H4 (cell line): ENCODE data around the gene ZNF239. TPM values are rescaled to one million over a fixed set of nuclear protein-coding genes. Genes with fewer than 3 reads are reported as not detected.
"Not testable (repeated sequence)": the region's sequence is repeated elsewhere in the genome, so short reads cannot be mapped to it uniquely, and the experiment has no call there.

Source experiments
- DNase-seq: peaks from one replicate; pipeline ENCODE4 v3.0.0-alpha.2; 2015; ENCODE audit warnings: low spot score
- total RNA-seq: library from RNA; depleted of rRNA; stranded (reverse); fragments of >200 nt; shearing (Covaris generic); gene quantifications from 2 replicates; pipeline ENCODE4 v1.2.3, GENCODE V29; 2014; rRNA removed

The ZNF239 gene
- total RNA-seq: 5.7 TPM in 2 replicates

- DNase-seq: peak; percentile 68
Measured at GRCh38 chr10:43574001-43574892, at the start of gene ZNF239. TSS of gene ZNF239 (minus strand) at chr10:43574616. CDS start at chr10:43558079, 16,537 bp downstream.

- peak; percentile 57 for DNase-seq
Measured at GRCh38 chr10:43623351-43623750, 48.9 kb upstream of the ZNF239 start.

- no peak for DNase-seq
Measured at GRCh38 chr10:43622038-43622437, 47.6 kb upstream of the ZNF239 start.

- no peak for DNase-seq
Measured at GRCh38 chr10:43619368-43619767, 45.0 kb upstream of the ZNF239 start.

- DNase-seq: no peak
Measured at GRCh38 chr10:43616697-43617370, 42.4 kb upstream of the ZNF239 start.

GRCh38 chr10:43610636-43611035 lies 36.2 kb upstream of the ZNF239 start:
- no peak for DNase-seq

GRCh38 chr10:43607199-43607573 lies 32.8 kb upstream of the ZNF239 start:
- DNase-seq: no peak

- DNase-seq: peak; percentile 48
Measured at GRCh38 chr10:43606323-43607198, 32.1 kb upstream of the ZNF239 start, which contains the start of gene ZNF485. TSS of gene ZNF485 (plus strand) at chr10:43606438. CDS start at chr10:43607051, 613 bp downstream.

GRCh38 chr10:43605850-43606322 lies 31.5 kb upstream of the ZNF239 start:
- no peak for DNase-seq

- DNase-seq: not testable (repeated sequence)
Measured at GRCh38 chr10:43601576-43601975, 27.2 kb upstream of the ZNF239 start.

GRCh38 chr10:43599333-43599732 lies 24.9 kb upstream of the ZNF239 start:
- no peak for DNase-seq

GRCh38 chr10:43598446-43598845 lies 24.0 kb upstream of the ZNF239 start:
- no peak for DNase-seq

GRCh38 chr10:43596546-43596945 lies 22.1 kb upstream of the ZNF239 start:
- no peak for DNase-seq

- no peak for DNase-seq
Measured at GRCh38 chr10:43595739-43596298, 21.4 kb upstream of the ZNF239 start.

- peak; percentile 19 for DNase-seq
Measured at GRCh38 chr10:43594944-43595589, 20.7 kb upstream of the ZNF239 start.

GRCh38 chr10:43591303-43591904 lies 17.0 kb upstream of the ZNF239 start:
- DNase-seq: no peak

- DNase-seq: not testable (repeated sequence)
Measured at GRCh38 chr10:43586730-43587115, 12.3 kb upstream of the ZNF239 start.

- DNase-seq: no peak
Measured at GRCh38 chr10:43585981-43586729, 11.7 kb upstream of the ZNF239 start.

GRCh38 chr10:43585046-43585445 lies 10.6 kb upstream of the ZNF239 start:
- DNase-seq: no peak

- DNase-seq: no peak
Measured at GRCh38 chr10:43584051-43584450, 9.6 kb upstream of the ZNF239 start.
